ENCODE data around the gene TARS1.

The TARS1 gene

GRCh38 chr5:33440482-33441240 lies at the start of gene TARS1:
TARS1 (plus strand) TSS chr5:33440965; CDS start chr5:33441087, 122 bp downstream.
- peak; percentile 91 for DNase-seq (ENCODE audit: low read depth)

DNA sequence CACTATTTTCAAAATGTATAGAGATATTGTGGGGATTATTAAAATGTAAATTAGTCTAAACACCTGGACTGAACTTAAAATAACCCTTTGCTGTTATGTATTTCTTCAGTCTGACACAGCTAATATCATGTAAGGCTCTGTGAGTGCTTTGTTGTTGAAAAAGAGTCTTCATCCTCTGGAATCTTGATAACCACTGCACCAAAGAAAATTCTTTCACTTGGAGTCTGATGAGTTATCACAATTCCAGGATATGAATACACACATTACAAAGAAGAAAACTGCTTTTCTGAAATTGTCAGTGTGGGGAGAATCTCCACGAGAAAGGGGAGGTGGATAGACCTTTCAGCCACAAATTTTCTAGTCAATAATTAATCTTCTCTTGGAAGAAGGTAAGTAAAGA lies 42.3 kb upstream of the TARS1 start:
- no peak for DNase-seq (ENCODE audit: low read depth)

GRCh38 chr5:33400675-33401074 lies 40.1 kb upstream of the TARS1 start:
- no peak for DNase-seq (ENCODE audit: low read depth)

- DNase-seq (ENCODE audit: low read depth), result no peak
These were observed 39.0 kb upstream of the TARS1 start for GRCh38 chr5:33401482-33402390.

- DNase-seq (ENCODE audit: low read depth), result no peak
These were observed 37.6 kb upstream of the TARS1 start for GRCh38 chr5:33403187-33403586.

DNA sequence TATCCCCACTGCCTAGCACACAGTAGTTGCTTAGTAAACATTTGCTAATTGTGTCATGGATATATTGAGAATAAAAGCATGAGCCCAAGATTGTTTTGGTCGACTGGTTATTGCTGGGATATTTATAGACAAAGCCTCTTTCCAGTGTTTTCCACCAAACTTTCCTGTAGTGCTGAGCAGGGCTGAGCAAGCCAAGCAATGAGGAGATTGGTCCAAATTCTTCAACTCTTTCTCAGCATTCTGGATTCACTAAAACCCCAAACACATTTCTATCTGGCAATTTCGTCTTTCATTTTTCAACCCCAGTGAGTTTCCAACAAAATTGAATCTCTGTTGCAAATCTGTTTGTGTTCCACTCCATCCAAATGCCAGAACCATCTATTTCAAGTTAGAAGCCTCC lies 31.9 kb upstream of the TARS1 start:
- DNase-seq (ENCODE audit: low read depth), result no peak

- no peak for DNase-seq (ENCODE audit: low read depth)
These were observed 31.2 kb upstream of the TARS1 start for GRCh38 chr5:33409435-33410170.

DNA sequence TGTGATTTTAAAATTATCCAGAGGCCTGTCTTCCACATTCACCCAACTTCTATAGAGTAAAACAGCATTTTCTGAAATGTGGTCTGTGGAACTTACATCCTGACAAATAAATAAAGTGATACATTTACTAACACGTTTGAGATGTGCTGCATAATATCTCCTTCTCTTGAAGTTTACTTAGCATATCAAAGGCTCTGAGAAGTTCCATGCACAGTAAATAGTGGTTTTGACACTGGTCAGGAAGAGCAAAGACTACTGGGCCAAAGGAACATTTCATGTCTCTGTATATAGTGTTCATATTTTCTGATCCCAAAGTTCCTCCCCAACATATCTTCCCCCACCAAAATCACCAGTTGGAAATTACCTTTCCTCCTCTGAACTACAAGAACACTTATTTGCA lies 30.5 kb upstream of the TARS1 start:
- DNase-seq (ENCODE audit: low read depth), result no peak

DNA sequence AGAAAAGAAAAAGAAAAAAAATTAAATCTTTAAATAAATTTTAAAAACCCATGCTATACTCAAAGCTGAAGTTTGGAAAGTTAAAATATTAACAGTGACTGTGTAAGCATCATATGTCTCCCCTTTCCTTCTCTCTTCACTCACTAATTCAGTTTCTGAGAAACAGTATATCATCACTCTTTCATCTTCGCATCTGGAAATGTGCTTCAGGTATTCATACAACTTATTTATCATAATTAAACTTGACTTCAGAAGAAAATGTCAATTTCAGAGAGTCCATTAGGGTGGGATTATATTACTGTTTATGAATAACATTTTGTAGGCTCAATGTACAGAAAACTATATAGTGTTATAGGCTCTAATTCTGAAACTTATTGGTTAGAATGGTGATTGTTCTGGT lies 29.3 kb upstream of the TARS1 start:
- DNase-seq (ENCODE audit: low read depth), result no peak

DNA sequence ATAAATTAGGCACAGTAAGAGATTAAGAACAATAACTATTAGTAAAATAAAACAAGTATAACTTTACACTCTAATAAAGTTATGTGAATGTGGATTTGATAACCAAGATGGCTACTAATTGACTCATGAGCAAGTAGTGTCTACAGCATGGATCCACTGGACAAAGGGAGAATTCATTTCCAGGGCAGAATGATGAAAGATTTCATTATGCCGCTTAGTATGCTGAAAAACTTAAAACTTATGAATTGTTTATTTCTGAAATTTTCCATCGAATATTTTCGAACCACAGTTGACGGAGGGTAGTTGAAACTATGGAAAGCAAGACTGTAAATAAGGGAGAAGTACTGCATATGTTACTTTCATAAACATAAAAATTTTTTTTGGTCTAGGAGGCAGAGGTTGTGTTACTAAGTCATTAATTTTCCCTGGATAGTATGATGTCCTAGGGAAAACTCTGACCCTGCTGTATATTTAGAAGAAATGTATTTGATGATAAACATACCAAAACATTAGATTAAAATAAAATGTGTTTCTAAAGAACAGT lies 24.9 kb upstream of the TARS1 start:
- no peak for DNase-seq (ENCODE audit: low read depth)

DNA sequence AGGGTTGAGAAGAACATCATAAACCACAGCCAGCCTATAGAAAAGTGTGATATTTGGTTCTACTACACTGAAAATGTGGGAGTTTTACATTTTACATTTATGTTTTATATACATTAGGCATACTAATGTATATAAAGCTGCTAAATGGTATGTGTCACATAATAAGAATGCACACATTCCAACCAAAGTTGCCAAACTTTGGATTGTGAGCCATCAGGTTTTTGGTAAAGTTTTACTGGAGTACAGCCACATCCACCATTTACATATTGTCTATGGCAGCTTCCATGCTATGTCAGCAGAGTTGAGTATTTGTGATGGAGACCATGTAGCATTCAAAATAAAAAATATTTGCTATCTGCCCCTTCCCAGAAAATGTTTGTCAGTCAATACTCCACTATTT lies 23.1 kb upstream of the TARS1 start:
- no peak for DNase-seq (ENCODE audit: low read depth)

DNA sequence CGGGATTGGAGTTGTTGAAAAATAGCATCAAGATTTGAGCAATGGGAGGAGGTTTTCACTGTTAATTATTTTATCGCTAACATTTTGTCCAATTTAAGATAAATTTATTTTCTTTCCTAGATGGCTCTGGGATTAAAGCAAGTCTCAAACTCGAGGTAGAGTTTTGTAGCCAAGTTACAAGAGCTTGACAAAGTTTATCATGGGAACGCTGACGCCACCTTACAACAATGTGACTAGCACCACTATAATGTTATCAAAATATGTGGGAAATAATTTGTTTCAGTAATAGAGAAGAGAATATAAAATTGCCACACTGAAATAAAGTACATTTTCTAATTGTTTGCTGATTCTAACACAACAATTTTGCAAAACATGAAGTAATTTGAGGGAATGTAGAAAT lies 19.8 kb upstream of the TARS1 start:
- DNase-seq (ENCODE audit: low read depth), result no peak

DNA sequence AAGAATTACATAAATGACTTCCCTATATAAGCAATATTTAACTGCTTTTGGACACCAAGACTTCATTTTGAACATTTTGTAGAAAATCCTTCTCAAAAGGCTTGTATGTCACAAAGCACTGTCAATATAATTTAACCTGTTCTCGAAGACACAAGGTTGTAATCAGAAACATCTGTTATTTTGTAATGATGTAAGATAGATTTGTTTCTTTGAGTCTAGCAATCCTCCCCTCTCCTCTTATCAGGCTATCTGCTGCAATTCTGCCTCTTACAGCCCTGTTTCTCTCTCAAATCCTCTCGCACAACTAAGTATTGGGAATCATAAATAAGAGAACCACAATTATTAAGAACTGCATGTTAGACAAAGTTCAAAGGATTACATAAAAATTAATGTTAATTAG lies 18.6 kb upstream of the TARS1 start:
- no peak for DNase-seq (ENCODE audit: low read depth)

- no peak for DNase-seq (ENCODE audit: low read depth)
These were observed 17.6 kb upstream of the TARS1 start for GRCh38 chr5:33423018-33423630.

- no peak for DNase-seq (ENCODE audit: low read depth)
These were observed 15.5 kb upstream of the TARS1 start for GRCh38 chr5:33425314-33425713.

GRCh38 chr5:33430983-33431382 lies 9.8 kb upstream of the TARS1 start:
- DNase-seq (ENCODE audit: low read depth), result no peak

DNA sequence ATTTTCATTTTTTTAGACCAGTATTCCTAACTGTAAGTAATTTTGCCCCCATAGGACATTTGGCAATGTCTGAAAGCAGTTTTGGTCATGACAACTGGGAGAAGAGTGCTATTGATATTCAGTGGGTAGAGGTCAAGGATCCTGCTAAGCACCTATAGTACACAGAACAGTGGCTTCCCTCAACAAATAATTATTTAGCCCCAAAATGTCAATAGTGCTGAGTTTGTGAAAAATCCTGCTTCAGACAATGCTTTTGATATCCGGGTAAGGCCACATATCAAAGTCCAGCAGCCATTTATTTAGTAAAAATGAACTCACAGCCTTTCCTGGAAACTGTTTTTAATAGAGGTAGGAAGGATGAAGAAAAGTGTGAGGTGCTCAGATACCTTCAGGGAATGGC lies 8.1 kb upstream of the TARS1 start:
- no peak for DNase-seq (ENCODE audit: low read depth)

GRCh38 chr5:33433303-33434240 lies 7.2 kb upstream of the TARS1 start:
- DNase-seq (ENCODE audit: low read depth), result no peak

- DNase-seq (ENCODE audit: low read depth), result peak; percentile 55
These were observed 4.8 kb upstream of the TARS1 start for GRCh38 chr5:33435893-33436490.

- DNase-seq (ENCODE audit: low read depth), result no peak
These were observed 1.8 kb upstream of the TARS1 start for GRCh38 chr5:33438996-33439395.

All from activated T-cell treated with anti-CD3 and anti-CD28 coated beads for 24 hours (primary cell).